Parathyroid adenoma (tissue), 2 donors: ENCODE results near the gene PLCG2.

Experiments used
- H2AFZ ChIP-seq: fragments of 300-600 bp; sonication (generic); one replicate; pipeline ENCODE4 v1.7.0; 2017; ENCODE audit warnings: antibody characterized with exemption, mild to moderate bottlenecking
- H3K27ac ChIP-seq: fragments of 300-600 bp; sonication (generic); one replicate; pipeline ENCODE4 v1.7.0; 2017
- H3K27me3 ChIP-seq: fragments of 300-600 bp; sonication (generic); one replicate; pipeline ENCODE4 v1.7.0; 2017; ENCODE audit warnings: low read length; ENCODE audit not compliant: control insufficient read depth, insufficient read depth
- H3K36me3 ChIP-seq: fragments of 300-600 bp; sonication (generic); one replicate; pipeline ENCODE4 v1.7.0; 2017; ENCODE audit warnings: low read length; ENCODE audit not compliant: control insufficient read depth, insufficient read depth
- H3K4me1 ChIP-seq: fragments of 300-600 bp; sonication (generic); one replicate; pipeline ENCODE4 v1.7.0; 2017; ENCODE audit warnings: control low read depth
- H3K4me2 ChIP-seq: fragments of 300-600 bp; sonication (generic); one replicate; pipeline ENCODE4 v1.7.0; 2017; ENCODE audit warnings: low read length
- H3K4me3 ChIP-seq: fragments of 300-600 bp; sonication (generic); one replicate; pipeline ENCODE4 v1.7.0; 2017; ENCODE audit warnings: low read depth, low read length
- H3K79me2 ChIP-seq: fragments of 300-600 bp; sonication (generic); one replicate; pipeline ENCODE4 v1.7.0; 2017; ENCODE audit warnings: control low read depth
- H3K9ac ChIP-seq: fragments of 300-600 bp; sonication (generic); one replicate; pipeline ENCODE4 v1.7.0; 2017; ENCODE audit warnings: mild to moderate bottlenecking
- H3K9me3 ChIP-seq: fragments of 300-600 bp; sonication (generic); one replicate; pipeline ENCODE4 v1.7.0; 2017; ENCODE audit warnings: low read length; ENCODE audit not compliant: control insufficient read depth
- TF ChIP-seq, protein P1 (sequence below): fragments of 300-600 bp; sonication (generic); IDR thresholded peaks from one replicate; pipeline ENCODE4 v1.7.0; 2017; ENCODE audit warnings: antibody characterized with exemption, mild to moderate bottlenecking
- donor health status: primary hyperparathyroidism.

The PLCG2 gene

DNA sequence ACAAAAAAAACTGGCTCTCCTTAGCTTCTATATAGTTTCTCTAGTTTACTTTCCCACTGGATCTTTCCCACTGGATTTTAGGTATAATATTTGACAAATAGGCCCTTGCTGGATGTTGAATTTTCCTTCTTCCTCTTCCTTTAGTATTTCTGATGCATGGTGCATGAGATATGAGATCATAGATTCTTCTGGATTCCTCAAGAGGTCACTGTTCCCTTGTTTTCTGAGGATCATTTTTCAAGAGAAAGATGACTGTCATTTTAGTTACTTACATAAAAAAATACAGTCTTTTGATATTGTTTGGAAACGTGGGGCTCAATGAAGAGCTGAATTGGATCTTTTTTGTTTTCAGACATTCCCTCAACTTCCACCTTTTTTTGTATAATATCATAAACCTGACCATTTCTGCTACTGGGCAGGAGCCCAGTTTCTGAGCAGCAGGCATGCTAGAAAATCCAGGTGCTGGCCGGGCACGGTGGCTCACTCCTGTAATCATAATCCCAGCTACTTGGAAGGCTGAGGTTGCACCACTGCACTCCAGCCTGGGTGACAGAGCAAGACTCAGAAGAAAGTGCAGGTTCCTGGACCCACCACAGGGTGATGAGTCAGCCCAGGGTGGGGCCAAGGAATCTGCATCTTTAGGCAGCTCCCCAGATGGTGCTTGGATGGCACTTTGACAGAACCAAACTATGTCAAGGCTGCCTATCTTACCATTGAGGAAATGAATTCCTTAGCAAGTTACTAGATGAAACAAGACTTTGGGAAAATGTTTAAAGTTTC is 161.9 kb downstream of the PLCG2 start:
- H3K36me3 ChIP-seq, result no peaks in the 10 kb centered on the region
- no peak overlapping the region for H3K4me3 ChIP-seq
- no peak overlapping the region for H3K9ac ChIP-seq
- H3K27ac ChIP-seq, result no peak overlapping the region
- no peaks in the 10 kb centered on the region for H3K27me3 ChIP-seq
- TF ChIP-seq, protein P1, sequence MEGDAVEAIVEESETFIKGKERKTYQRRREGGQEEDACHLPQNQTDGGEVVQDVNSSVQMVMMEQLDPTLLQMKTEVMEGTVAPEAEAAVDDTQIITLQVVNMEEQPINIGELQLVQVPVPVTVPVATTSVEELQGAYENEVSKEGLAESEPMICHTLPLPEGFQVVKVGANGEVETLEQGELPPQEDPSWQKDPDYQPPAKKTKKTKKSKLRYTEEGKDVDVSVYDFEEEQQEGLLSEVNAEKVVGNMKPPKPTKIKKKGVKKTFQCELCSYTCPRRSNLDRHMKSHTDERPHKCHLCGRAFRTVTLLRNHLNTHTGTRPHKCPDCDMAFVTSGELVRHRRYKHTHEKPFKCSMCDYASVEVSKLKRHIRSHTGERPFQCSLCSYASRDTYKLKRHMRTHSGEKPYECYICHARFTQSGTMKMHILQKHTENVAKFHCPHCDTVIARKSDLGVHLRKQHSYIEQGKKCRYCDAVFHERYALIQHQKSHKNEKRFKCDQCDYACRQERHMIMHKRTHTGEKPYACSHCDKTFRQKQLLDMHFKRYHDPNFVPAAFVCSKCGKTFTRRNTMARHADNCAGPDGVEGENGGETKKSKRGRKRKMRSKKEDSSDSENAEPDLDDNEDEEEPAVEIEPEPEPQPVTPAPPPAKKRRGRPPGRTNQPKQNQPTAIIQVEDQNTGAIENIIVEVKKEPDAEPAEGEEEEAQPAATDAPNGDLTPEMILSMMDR, result peak; percentile 44
- no peak overlapping the region for H3K4me2 ChIP-seq
- H3K9me3 ChIP-seq, result no peaks in the 10 kb centered on the region
- H2AFZ ChIP-seq, result peak overlapping the region; percentile 1
- H3K4me1 ChIP-seq, result no peaks in the 10 kb centered on the region
- no peaks in the 10 kb centered on the region for H3K79me2 ChIP-seq

DNA sequence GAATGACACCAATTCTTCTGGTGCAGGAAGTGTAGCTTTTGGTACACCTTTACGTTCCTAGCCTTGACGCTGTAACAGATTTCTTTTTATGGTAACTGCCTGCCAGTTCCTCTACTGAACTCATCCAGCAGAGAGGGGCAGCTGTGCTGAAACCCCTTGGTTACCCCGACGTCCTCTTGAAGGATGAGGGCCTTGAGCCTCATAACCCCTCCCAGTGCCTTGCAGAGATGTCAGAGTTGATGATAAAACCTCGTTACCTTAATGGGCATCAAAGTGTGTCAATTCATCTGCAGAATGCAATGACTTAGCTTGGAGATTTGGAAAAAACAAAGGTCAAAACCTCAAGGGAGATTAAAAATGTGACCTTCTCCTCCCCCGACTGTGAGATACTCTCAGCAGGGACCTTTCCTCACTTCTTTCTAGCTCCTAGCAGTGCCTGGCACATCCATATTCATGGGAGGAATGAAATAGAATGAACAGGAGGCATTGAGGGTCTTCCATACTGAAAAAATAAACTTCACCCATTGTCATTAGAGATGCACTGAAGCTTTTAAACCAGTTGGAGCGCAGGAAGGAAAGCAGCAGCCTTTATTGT is 163.0 kb downstream of the PLCG2 start:
- Histone ChIP-seq H3K9ac (no peak overlapping the region), H3K4me1 (no peaks in the 10 kb centered on the region), H2AFZ (no peak overlapping the region), H3K27me3 (no peaks in the 10 kb centered on the region), H3K27ac (no peak overlapping the region), H3K4me2 (no peak overlapping the region), H3K36me3 (no peaks in the 10 kb centered on the region), H3K4me3 (no peak overlapping the region), H3K79me2 (no peaks in the 10 kb centered on the region), H3K9me3 (no peaks in the 10 kb centered on the region)
- TF ChIP-seq, protein P1, result no peak

DNA sequence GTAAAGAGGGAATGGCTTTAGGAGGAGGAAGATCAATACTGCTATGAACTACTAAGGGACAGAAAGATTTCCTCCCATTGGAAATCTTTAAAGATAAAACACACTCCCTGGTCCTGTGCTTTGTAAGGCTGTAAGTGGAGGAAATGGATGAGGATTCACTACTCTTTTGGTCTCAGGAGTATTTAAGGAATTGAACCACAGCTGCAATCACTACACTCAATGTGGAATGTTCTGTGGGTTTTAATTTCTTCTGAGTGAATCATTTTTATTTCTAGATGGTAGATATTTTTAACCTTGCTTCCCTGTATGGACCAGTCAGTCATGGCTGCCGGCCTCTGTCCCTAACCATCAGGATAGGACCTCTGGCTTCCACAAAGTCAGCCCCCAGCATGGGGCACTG is 166.6 kb downstream of the PLCG2 start:
- Histone ChIP-seq H3K4me1 (no peaks in the 10 kb centered on the region), H3K4me2 (no peak overlapping the region), H3K27me3 (no peaks in the 10 kb centered on the region), H3K9ac (no peak overlapping the region), H3K79me2 (no peaks in the 10 kb centered on the region), H3K36me3 (no peaks in the 10 kb centered on the region), H3K27ac (no peak overlapping the region), H2AFZ (no peak overlapping the region), H3K4me3 (no peak overlapping the region), H3K9me3 (no peaks in the 10 kb centered on the region)
- TF ChIP-seq, protein P1, result no peak

DNA sequence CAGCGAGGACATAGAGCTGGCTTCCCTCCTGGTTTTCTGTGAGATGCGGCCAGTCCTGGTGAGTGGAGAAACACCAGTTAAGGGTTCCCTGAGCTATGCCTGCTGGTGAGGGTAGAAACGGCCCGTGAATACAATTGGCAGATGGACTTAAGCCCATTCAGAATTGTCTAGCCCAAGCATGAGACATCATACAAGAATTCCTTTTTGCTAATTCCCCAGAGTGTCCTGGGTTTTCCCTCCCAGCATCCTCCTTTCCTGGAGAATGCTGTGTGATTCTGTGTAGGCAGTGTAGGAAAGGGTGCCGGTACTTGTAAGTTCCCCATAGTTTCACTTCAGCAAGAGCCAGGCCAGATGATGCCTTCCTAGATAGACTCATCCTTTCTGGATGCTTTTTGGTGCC is 167.1 kb downstream of the PLCG2 start:
- H3K79me2 ChIP-seq, result no peaks in the 10 kb centered on the region
- H2AFZ ChIP-seq, result no peak overlapping the region
- no peak overlapping the region for H3K4me2 ChIP-seq
- no peaks in the 10 kb centered on the region for H3K9me3 ChIP-seq
- H3K4me1 ChIP-seq, result no peaks in the 10 kb centered on the region
- H3K4me3 ChIP-seq, result no peak overlapping the region
- H3K27ac ChIP-seq, result no peak overlapping the region
- TF ChIP-seq, protein P1, result no peak
- no peak overlapping the region for H3K9ac ChIP-seq
- H3K36me3 ChIP-seq, result no peaks in the 10 kb centered on the region
- H3K27me3 ChIP-seq, result no peaks in the 10 kb centered on the region

DNA sequence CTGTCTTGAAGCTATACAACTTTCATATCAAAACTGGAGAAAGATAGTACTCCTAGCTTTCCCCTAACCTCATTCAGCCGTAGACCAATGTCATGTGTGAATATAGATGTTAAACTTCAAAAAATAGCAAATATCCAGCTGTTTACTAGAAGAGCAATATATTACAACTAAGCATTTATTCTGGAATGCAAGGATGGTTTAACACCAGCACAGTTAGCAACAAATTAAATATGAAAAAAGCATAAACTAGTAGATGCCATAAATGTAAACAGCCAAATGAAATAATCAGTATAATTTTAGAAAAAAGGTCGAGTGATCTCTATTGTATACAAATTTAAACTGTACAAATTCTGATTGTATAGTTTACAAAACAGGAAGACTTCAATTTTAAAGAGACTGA is 172.5 kb downstream of the PLCG2 start:
- TF ChIP-seq, protein P1, result no peak
- no peak overlapping the region for H3K4me3 ChIP-seq
- H2AFZ ChIP-seq, result no peak overlapping the region
- H3K4me1 ChIP-seq, result no peaks in the 10 kb centered on the region
- H3K27me3 ChIP-seq, result no peaks in the 10 kb centered on the region
- H3K4me2 ChIP-seq, result no peak overlapping the region
- H3K36me3 ChIP-seq, result no peaks in the 10 kb centered on the region
- H3K9me3 ChIP-seq, result no peaks in the 10 kb centered on the region
- H3K79me2 ChIP-seq, result no peaks in the 10 kb centered on the region
- H3K27ac ChIP-seq, result no peak overlapping the region
- no peak overlapping the region for H3K9ac ChIP-seq
